ENCODE results near the gene TMPRSS11B. TPM values are rescaled to one million over a fixed set of nuclear protein-coding genes. Genes with fewer than 3 reads are reported as not detected.
"Not testable (repeated sequence)": the region's sequence is repeated elsewhere in the genome, so short reads cannot be mapped to it uniquely, and the experiment has no call there.

Gene TMPRSS11B
- total and polyA plus RNA-seq, 9 donors: not detected

- no peaks in the 10 kb centered on the region for H3K27me3 ChIP-seq
- H3K36me3 ChIP-seq: no peaks in the 10 kb centered on the region
- no peak for DNase-seq
- 85 to 89% (median 86%) methylated on average over 3 of the region's 3 CpGs for WGBS, 3 donors
- no peak overlapping the region for H3K27ac ChIP-seq
- H3K9me3 ChIP-seq: no peaks in the 10 kb centered on the region
- intact Hi-C loops (cut with DNase I): no loop called here
- H3K4me3 ChIP-seq: no peak overlapping the region
- no peak for TF ChIP-seq POLR2A (IDR thresholded peaks at IDR 0.05)
- TF ChIP-seq EP300 (IDR thresholded peaks at IDR 0.05): no peak
- no peak for TF ChIP-seq CTCF (IDR thresholded peaks at IDR 0.05)
- no peaks in the 10 kb centered on the region for H3K4me1 ChIP-seq (ENCODE audit: insufficient read depth)
Observed at GRCh38 chr4:68283714-68284113, 38.2 kb upstream of the TMPRSS11B start.

- Histone ChIP-seq H3K4me1 (ENCODE audit: insufficient read depth) (no peaks in the 10 kb centered on the region), H3K27me3 (no peaks in the 10 kb centered on the region), H3K36me3 (no peaks in the 10 kb centered on the region), H3K27ac (no peak overlapping the region), H3K4me3 (no peak overlapping the region), H3K9me3 (no peaks in the 10 kb centered on the region)
- TF ChIP-seq EP300 (IDR thresholded peaks at IDR 0.05): no peak
- TF ChIP-seq CTCF (IDR thresholded peaks at IDR 0.05): no peak
- no peak for TF ChIP-seq POLR2A (IDR thresholded peaks at IDR 0.05)
- no peak for DNase-seq
- intact Hi-C loops (cut with DNase I): no loop called here
- WGBS, 3 donors: 90 to 96% (median 93%) methylated on average over 2 of the region's 2 CpGs
Observed at GRCh38 chr4:68283095-68283494, 37.6 kb upstream of the TMPRSS11B start.

- WGBS, 3 donors: 74 to 78% (median 76%) methylated on average over 10 of the region's 10 CpGs
- H3K36me3 ChIP-seq; H3K4me3 ChIP-seq; H3K9me3 ChIP-seq; DNase-seq; H3K27me3 ChIP-seq; H3K4me1 ChIP-seq (ENCODE audit: insufficient read depth); intact Hi-C loops (cut with DNase I); H3K27ac ChIP-seq: not testable (repeated sequence)
Observed at GRCh38 chr4:68281796-68282740, 36.6 kb upstream of the TMPRSS11B start.

- Histone ChIP-seq H3K4me3 (no peak overlapping the region), H3K36me3 (no peaks in the 10 kb centered on the region), H3K27ac (no peak overlapping the region), H3K4me1 (ENCODE audit: insufficient read depth) (no peaks in the 10 kb centered on the region), H3K9me3 (no peaks in the 10 kb centered on the region), H3K27me3 (no peaks in the 10 kb centered on the region)
- no peak for TF ChIP-seq CTCF (IDR thresholded peaks at IDR 0.05)
- TF ChIP-seq POLR2A (IDR thresholded peaks at IDR 0.05): no peak
- no peak for TF ChIP-seq EP300 (IDR thresholded peaks at IDR 0.05)
- 72 to 78% (median 77%) methylated on average over 2 of the region's 2 CpGs for WGBS, 3 donors
- no peak for DNase-seq
- intact Hi-C loops (cut with DNase I): loop anchor here in 1 of 4 donors (10.0 kb wide), 1 partner anchor 97 kb away; no protein-coding TSS in a partner anchor
Observed at GRCh38 chr4:68278029-68278428, 32.5 kb upstream of the TMPRSS11B start.

GRCh38 chr4:68277627-68278026 is 32.1 kb upstream of the TMPRSS11B start:
- intact Hi-C loops (cut with DNase I): loop anchor here in 1 of 4 donors (10.0 kb wide), 1 partner anchor 97 kb away; no protein-coding TSS in a partner anchor
- Histone ChIP-seq H3K4me1 (ENCODE audit: insufficient read depth) (no peaks in the 10 kb centered on the region), H3K9me3 (no peaks in the 10 kb centered on the region), H3K27me3 (no peaks in the 10 kb centered on the region), H3K36me3 (no peaks in the 10 kb centered on the region), H3K27ac (no peak overlapping the region), H3K4me3 (no peak overlapping the region)
- TF ChIP-seq POLR2A (IDR thresholded peaks at IDR 0.05) (no peak), CTCF (IDR thresholded peaks at IDR 0.05) (no peak), EP300 (IDR thresholded peaks at IDR 0.05) (no peak)
- WGBS, 3 donors: 44 to 56% (median 53%) methylated on average over 2 of the region's 2 CpGs
- no peak for DNase-seq
